ENCODE results near the gene TMEM235.

The TMEM235 gene

GRCh38 chr17:78267253-78268073 lies 36.0 kb downstream of the TMEM235 start:
- H3K9ac ChIP-seq (ENCODE audit: low read depth, low read length): no peak overlapping the region
- H3K4me2 ChIP-seq (ENCODE audit: insufficient read depth, low read length): no peak overlapping the region
- H2AFZ ChIP-seq (ENCODE audit: low read depth, low read length): no peak overlapping the region
- no peak overlapping the region for H3K4me3 ChIP-seq (ENCODE audit: low read depth in 1 of 2, low read length in 2 of 2)
- no peak for DNase-seq
- H3K27ac ChIP-seq (ENCODE audit: low read length): no peak overlapping the region
- no peaks in the 10 kb centered on the region for H3K27me3 ChIP-seq (ENCODE audit: insufficient read depth, low read length, poor library complexity)
- no peaks in the 10 kb centered on the region for H3K79me2 ChIP-seq (ENCODE audit: insufficient read depth, low read length)
- TF ChIP-seq EZH2 (IDR thresholded peaks at IDR 0.05; ENCODE audit: borderline replicate concordance, low read depth, low read length, severe bottlenecking): no peak
- no peak for TF ChIP-seq CTCF (IDR thresholded peaks at IDR 0.05; ENCODE audit: borderline replicate concordance, extremely low read depth, low read length, poor library complexity, severe bottlenecking)
- no peak for ATAC-seq (ENCODE audit: insufficient read depth, low read depth)
- no peaks in the 10 kb centered on the region for H3K36me3 ChIP-seq (ENCODE audit: insufficient read depth, low read length)
- H3K4me1 ChIP-seq (ENCODE audit: insufficient read depth, low read length): no peaks in the 10 kb centered on the region; the same call in 1 of the 2 replicates
- H3K9me3 ChIP-seq (ENCODE audit: insufficient read depth, low read length, severe bottlenecking): no peaks in the 10 kb centered on the region
- H4K20me1 ChIP-seq (ENCODE audit: insufficient read depth, low read length): no peaks in the 10 kb centered on the region

- H3K27ac ChIP-seq (ENCODE audit: low read length): no peak overlapping the region
- no peak overlapping the region for H3K4me2 ChIP-seq (ENCODE audit: insufficient read depth, low read length)
- no peaks in the 10 kb centered on the region for H3K79me2 ChIP-seq (ENCODE audit: insufficient read depth, low read length)
- no peaks in the 10 kb centered on the region for H3K9me3 ChIP-seq (ENCODE audit: insufficient read depth, low read length, severe bottlenecking)
- no peak for ATAC-seq (ENCODE audit: insufficient read depth, low read depth)
- DNase-seq: no peak
- no peak overlapping the region for H2AFZ ChIP-seq (ENCODE audit: low read depth, low read length)
- H3K36me3 ChIP-seq (ENCODE audit: insufficient read depth, low read length): no peaks in the 10 kb centered on the region
- H3K4me3 ChIP-seq (ENCODE audit: low read depth in 1 of 2, low read length in 2 of 2): no peak overlapping the region
- no peak overlapping the region for H3K9ac ChIP-seq (ENCODE audit: low read depth, low read length)
- H3K27me3 ChIP-seq (ENCODE audit: insufficient read depth, low read length, poor library complexity): no peaks in the 10 kb centered on the region
- H3K4me1 ChIP-seq (ENCODE audit: insufficient read depth, low read length): no peaks in the 10 kb centered on the region; the same call in 1 of the 2 replicates
- no peak for TF ChIP-seq EZH2 (IDR thresholded peaks at IDR 0.05; ENCODE audit: borderline replicate concordance, low read depth, low read length, severe bottlenecking)
- no peak for TF ChIP-seq CTCF (IDR thresholded peaks at IDR 0.05; ENCODE audit: borderline replicate concordance, extremely low read depth, low read length, poor library complexity, severe bottlenecking)
- no peaks in the 10 kb centered on the region for H4K20me1 ChIP-seq (ENCODE audit: insufficient read depth, low read length)
Observed at GRCh38 chr17:78268191-78268874, 36.9 kb downstream of the TMEM235 start.

GRCh38 chr17:78268951-78269905 lies 37.8 kb downstream of the TMEM235 start:
- Histone ChIP-seq H2AFZ (ENCODE audit: low read depth, low read length) (no peak overlapping the region), H3K4me2 (ENCODE audit: insufficient read depth, low read length) (no peak overlapping the region), H3K9ac (ENCODE audit: low read depth, low read length) (no peak overlapping the region), H3K27me3 (ENCODE audit: insufficient read depth, low read length, poor library complexity) (no peaks in the 10 kb centered on the region), H3K4me3 (ENCODE audit: low read depth in 1 of 2, low read length in 2 of 2) (no peak overlapping the region), H3K79me2 (ENCODE audit: insufficient read depth, low read length) (no peaks in the 10 kb centered on the region), H3K36me3 (ENCODE audit: insufficient read depth, low read length) (no peaks in the 10 kb centered on the region), H3K9me3 (ENCODE audit: insufficient read depth, low read length, severe bottlenecking) (no peaks in the 10 kb centered on the region), H3K4me1 (ENCODE audit: insufficient read depth, low read length) (no peaks in the 10 kb centered on the region; the same call in 1 of the 2 replicates), H3K27ac (ENCODE audit: low read length) (no peak overlapping the region), H4K20me1 (ENCODE audit: insufficient read depth, low read length) (no peaks in the 10 kb centered on the region)
- DNase-seq (no peak), ATAC-seq (ENCODE audit: insufficient read depth, low read depth) (no peak)
- TF ChIP-seq CTCF (IDR thresholded peaks at IDR 0.05; ENCODE audit: borderline replicate concordance, extremely low read depth, low read length, poor library complexity, severe bottlenecking) (no peak), EZH2 (IDR thresholded peaks at IDR 0.05; ENCODE audit: borderline replicate concordance, low read depth, low read length, severe bottlenecking) (no peak)
